GM10847 (cell line): ENCODE measurements around the gene SULT1C3.

Experiments used
- POLR2A ChIP-seq: IDR thresholded peaks from 2 replicates; pipeline ENCODE4 v1.6.1; 2011; ENCODE audit not compliant: insufficient read length; ENCODE audit errors: extremely low read depth

The SULT1C3 gene

GRCh38 chr2:108239786-108240185 is at the start of gene SULT1C3:
Gene SULT1C3, plus strand, starts transcription at chr2:108239968. Its CDS starts 7,227 bp downstream, at chr2:108247195.
- no peak for TF ChIP-seq POLR2A

- no peak for TF ChIP-seq POLR2A
These were observed 46.5 kb upstream of the SULT1C3 start for GRCh38 chr2:108193251-108193650.

- no peak for TF ChIP-seq POLR2A
These were observed 45.2 kb upstream of the SULT1C3 start for GRCh38 chr2:108194409-108195132.

- TF ChIP-seq POLR2A, result no peak
These were observed 44.7 kb upstream of the SULT1C3 start for GRCh38 chr2:108195133-108195439.

GRCh38 chr2:108199726-108200125 is 40.0 kb upstream of the SULT1C3 start:
- no peak for TF ChIP-seq POLR2A

- no peak for TF ChIP-seq POLR2A
These were observed 39.2 kb upstream of the SULT1C3 start for GRCh38 chr2:108200569-108200968.

- no peak for TF ChIP-seq POLR2A
These were observed 27.1 kb upstream of the SULT1C3 start for GRCh38 chr2:108212671-108213070.

GRCh38 chr2:108215794-108216211 is 24.0 kb upstream of the SULT1C3 start:
- TF ChIP-seq POLR2A, result no peak

GRCh38 chr2:108217211-108217610 is 22.6 kb upstream of the SULT1C3 start:
- TF ChIP-seq POLR2A, result no peak

GRCh38 chr2:108219688-108220087 is 20.1 kb upstream of the SULT1C3 start:
- TF ChIP-seq POLR2A, result no peak

GRCh38 chr2:108220191-108220590 is 19.6 kb upstream of the SULT1C3 start:
- TF ChIP-seq POLR2A, result no peak

GRCh38 chr2:108220942-108221541 is 18.7 kb upstream of the SULT1C3 start:
- TF ChIP-seq POLR2A, result no peak

GRCh38 chr2:108222261-108222660 is 17.5 kb upstream of the SULT1C3 start:
- no peak for TF ChIP-seq POLR2A

- TF ChIP-seq POLR2A, result no peak
These were observed 16.2 kb upstream of the SULT1C3 start for GRCh38 chr2:108223573-108223972.

GRCh38 chr2:108224022-108224421 is 15.7 kb upstream of the SULT1C3 start:
- TF ChIP-seq POLR2A, result no peak

- no peak for TF ChIP-seq POLR2A
These were observed 13.2 kb upstream of the SULT1C3 start for GRCh38 chr2:108226564-108226963.

- no peak for TF ChIP-seq POLR2A
These were observed 11.8 kb upstream of the SULT1C3 start for GRCh38 chr2:108228006-108228405.
